Endothelial cell of umbilical vein (primary cell): ENCODE data around the gene TFAP2A. TPM values are rescaled to one million over a fixed set of nuclear protein-coding genes. Genes with fewer than 3 reads are reported as not detected.

Experiments used
- BruUV-seq: library from RNA; stranded (reverse); fragments of 400-500 nt; replicated peaks from 2 replicates; lab custom pipeline; 2021; lab: Mats Ljungman, UMichigan
- CTCF ChIA-PET: fragments of 300-600, 350-600 bp; sonication (Branson Sonifier 250); formaldehyde crosslinking; loops from one replicate; lab custom pipeline; 2021; ENCODE audit warnings: antibody characterized with exemption, inconsistent platforms; lab: Charles Lee
- POLR2A ChIA-PET: fragments of 300-600, 350-600 bp; sonication (Branson Sonifier 250); formaldehyde crosslinking; loops from one replicate; lab custom pipeline; 2021; ENCODE audit warnings: antibody characterized with exemption, inconsistent platforms; lab: Charles Lee
- DNase-seq: peaks from one replicate; pipeline ENCODE4 v3.0.0-alpha.2; 2011; ENCODE audit warnings: low read depth, low spot score
- FAIRE-seq: peaks from 2 replicates; lab custom pipeline; 2011; peaks lifted over from hg19 to GRCh38; lab: Jason Lieb, UNC
- H2AFZ ChIP-seq: 2 replicates; pipeline ENCODE4 v1.6.0; 2012; ENCODE audit warnings: low read depth, low read length, control low read depth, inconsistent platforms
- H3K27ac ChIP-seq: 2 replicates; pipeline ENCODE4 v1.5.1; 2011; ENCODE audit warnings: low read depth, mild to moderate bottlenecking, control low read depth, low read length, moderate library complexity; ENCODE audit not compliant: insufficient read depth
- H3K27me3 ChIP-seq, 2 experiments: 2 replicates each; pipeline versions ENCODE4 v1.6.0 to v1.6.1; 2011; ENCODE audit warnings: low read length in 2 of 2, mixed read lengths in 1 of 2; ENCODE audit not compliant: control insufficient read depth in 2 of 2, insufficient read depth in 2 of 2
- H3K36me3 ChIP-seq, 2 experiments: 2 replicates in 1 of 2; 3 replicates in 1 of 2; pipeline ENCODE4 v1.5.1; 2011; ENCODE audit warnings: low read length in 2 of 2, mild to moderate bottlenecking in 1 of 2, moderate library complexity in 1 of 2; ENCODE audit not compliant: control insufficient read depth in 2 of 2, insufficient read depth in 2 of 2; ENCODE audit errors: extremely low read depth in 1 of 2
- H3K4me1 ChIP-seq: 3 replicates; pipeline ENCODE4 v1.5.1; 2011; ENCODE audit warnings: mild to moderate bottlenecking, low read length; ENCODE audit not compliant: control insufficient read depth, insufficient read depth; ENCODE audit errors: extremely low read depth
- H3K4me2 ChIP-seq: 2 replicates; pipeline ENCODE4 v1.6.1; 2011; ENCODE audit warnings: low read length, control low read depth, mixed read lengths; ENCODE audit not compliant: insufficient read depth
- H3K4me3 ChIP-seq, 3 experiments: fragments of 200-600 bp in 1 of 3; sonication (generic), shearing (Covaris generic) in 1 of 3; replicated peaks in 1 of 3; 2 replicates each; pipeline ENCODE4 v1.5.1; 2011 to 2016; ENCODE audit warnings: control low read depth in 3 of 3, low read length in 3 of 3, mild to moderate bottlenecking in 2 of 3, inconsistent platforms in 1 of 3, low read depth in 1 of 3, moderate library complexity in 1 of 3; ENCODE audit not compliant: insufficient read depth in 1 of 3
- H3K79me2 ChIP-seq: 2 replicates; pipeline ENCODE4 v1.6.0; 2012; ENCODE audit warnings: low read length, inconsistent platforms; ENCODE audit not compliant: control insufficient read depth, insufficient read depth
- H3K9ac ChIP-seq: replicated peaks from 2 replicates; pipeline ENCODE3; 2011; ENCODE audit warnings: low read length, control low read depth; ENCODE audit not compliant: insufficient read depth; ENCODE audit errors: extremely low read depth
- H3K9me1 ChIP-seq: replicated peaks from 3 replicates; pipeline ENCODE4 v1.6.0; 2011; ENCODE audit warnings: mild to moderate bottlenecking, low read length; ENCODE audit not compliant: control insufficient read depth, insufficient read depth; ENCODE audit errors: extremely low read depth
- H3K9me3 ChIP-seq: replicated peaks from 2 replicates; pipeline ENCODE4 v1.5.1; 2012; ENCODE audit warnings: low read length, inconsistent platforms; ENCODE audit not compliant: control insufficient read depth, insufficient read depth
- H4K20me1 ChIP-seq: replicated peaks from 2 replicates; pipeline ENCODE3; 2011; ENCODE audit warnings: mild to moderate bottlenecking, low read length; ENCODE audit not compliant: control insufficient read depth, insufficient read depth; ENCODE audit errors: extremely low read depth
- EZH2 ChIP-seq: IDR thresholded peaks from 2 replicates; pipeline ENCODE4 v1.6.1; 2012; ENCODE audit warnings: borderline replicate concordance, low read depth, mild to moderate bottlenecking, moderate library complexity, low read length, inconsistent platforms; ENCODE audit not compliant: severe bottlenecking
- FOS ChIP-seq: IDR thresholded peaks from 2 replicates; pipeline ENCODE4 v1.6.1; 2011; ENCODE audit warnings: mild to moderate bottlenecking, low read length, moderate library complexity, borderline replicate concordance; ENCODE audit not compliant: insufficient read depth
- GATA2 ChIP-seq: IDR thresholded peaks from 2 replicates; pipeline ENCODE4 v1.7.0; 2011; ENCODE audit warnings: low read depth, mild to moderate bottlenecking, moderate library complexity, mixed read lengths, low read length; ENCODE audit not compliant: insufficient read length, insufficient read depth
- JUN ChIP-seq: IDR thresholded peaks from 2 replicates; pipeline ENCODE4 v1.6.1; 2011; ENCODE audit warnings: borderline replicate concordance, low read depth; ENCODE audit not compliant: insufficient read length, insufficient read depth
- MYC ChIP-seq: IDR thresholded peaks from one replicate; pipeline ENCODE4 v1.6.1; 2011; ENCODE audit warnings: mild to moderate bottlenecking, low read depth, low read length
- POLR2A ChIP-seq: IDR thresholded peaks from 2 replicates; pipeline ENCODE4 v1.6.1; 2012; ENCODE audit warnings: low read depth, mild to moderate bottlenecking, control low read depth, low read length
- POLR2AphosphoS5 ChIP-seq: IDR thresholded peaks from 2 replicates; pipeline ENCODE4 v1.6.1; 2012; ENCODE audit warnings: low read depth, mild to moderate bottlenecking, control low read depth, low read length, moderate library complexity; ENCODE audit not compliant: insufficient read depth
- dilution Hi-C: fragments of 300-500 bp; cut with MboI; formaldehyde crosslinking; loops from one replicate; pipeline ENCODE4 v1.15.0; 2019; ENCODE audit warnings: low sequenced_read_pairs; ENCODE audit not compliant: extremely low pct_ligation_motif_present
- intact Hi-C: fragments of 100-400 bp; cut with micrococcal nuclease; formaldehyde crosslinking; loops from one replicate; pipeline ENCODE4 v1.10.0; 2022
- polyA plus RNA-seq, 4 experiments: library from polyadenylated mRNA; depleted of rRNA in 3 of 4; stranded (reverse) in 3 of 4; unstranded in 1 of 4; fragments of >200 nt; gene quantifications; 2 replicates each; pipeline versions ENCODE4 v1.2.1 to v1.2.3, GENCODE V29; 2011 to 2012; ENCODE audit warnings: missing spikeins in 1 of 4
- total RNA-seq: library from RNA; stranded (reverse); gene quantifications from 2 replicates; pipeline ENCODE4 v1.2.3, GENCODE V29; 2021
- TF ChIP-seq, protein P1 (sequence below), 2 donors: IDR thresholded peaks; 1 replicate in 1 of 2; 2 replicates in 1 of 2; pipeline ENCODE4 v1.5.1; 2011; ENCODE audit warnings: low read length in 2 of 2, mild to moderate bottlenecking in 2 of 2, moderate library complexity in 2 of 2, control low read depth in 1 of 2, inconsistent platforms in 1 of 2, low read depth in 1 of 2; ENCODE audit not compliant: insufficient read depth in 1 of 2; ENCODE audit errors: extremely low read depth in 1 of 2
- TF ChIP-seq, protein P2 (sequence below): IDR thresholded peaks from 2 replicates; pipeline ENCODE4 v1.6.1; 2011; ENCODE audit not compliant: insufficient read depth, insufficient read length

TFAP2A gene
- total and polyA plus RNA-seq, 2 donors (not counting 3 experiments of a cell fraction or from before 2014, with no cell fraction given) = 0.06 TPM; not detected in 1

DNA sequence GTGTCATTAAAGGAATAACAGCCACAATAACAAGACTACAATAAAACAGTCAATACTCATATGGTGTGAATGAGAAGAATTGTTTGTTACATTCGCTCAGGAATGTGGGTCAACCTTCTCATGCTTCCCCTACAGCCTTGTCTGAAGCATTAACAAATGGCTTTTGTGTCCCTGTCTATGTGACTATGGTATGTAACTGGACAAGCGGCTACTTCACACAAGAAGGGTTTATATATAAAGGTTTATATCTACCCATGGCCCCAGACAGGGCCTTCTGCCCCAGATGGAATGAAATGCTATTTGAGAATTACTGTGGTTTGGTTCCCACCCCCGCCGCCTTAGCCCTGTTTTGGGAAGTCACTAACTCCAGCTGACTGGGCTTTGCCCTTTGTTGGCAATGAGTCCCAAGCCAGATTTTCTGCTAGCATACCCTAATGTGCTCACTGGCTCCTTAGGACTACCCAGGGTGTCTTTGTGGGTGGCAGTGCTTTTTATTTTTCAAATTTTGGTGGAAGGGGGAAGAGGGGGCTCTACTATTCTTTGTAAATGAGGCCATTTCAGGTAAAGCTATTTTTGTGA, 39.4 kb downstream of the TFAP2A start:
- Histone ChIP-seq H3K4me1 (no peaks in the 10 kb centered on the region), H3K9ac (no peak overlapping the region), H3K9me3 (no peaks in the 10 kb centered on the region), H3K4me3 (no peak overlapping the region), H4K20me1 (no peaks in the 10 kb centered on the region), H3K27ac (no peak overlapping the region), H3K36me3 (no peaks in the 10 kb centered on the region), H3K4me2 (no peak overlapping the region), H2AFZ (no peak overlapping the region), H3K9me1 (no peaks in the 10 kb centered on the region), H3K27me3 (peaks cover under 1 to 1% of the 10 kb centered on the region in 2 experiments), H3K79me2 (no peaks in the 10 kb centered on the region)
- TF ChIP-seq, protein P1, sequence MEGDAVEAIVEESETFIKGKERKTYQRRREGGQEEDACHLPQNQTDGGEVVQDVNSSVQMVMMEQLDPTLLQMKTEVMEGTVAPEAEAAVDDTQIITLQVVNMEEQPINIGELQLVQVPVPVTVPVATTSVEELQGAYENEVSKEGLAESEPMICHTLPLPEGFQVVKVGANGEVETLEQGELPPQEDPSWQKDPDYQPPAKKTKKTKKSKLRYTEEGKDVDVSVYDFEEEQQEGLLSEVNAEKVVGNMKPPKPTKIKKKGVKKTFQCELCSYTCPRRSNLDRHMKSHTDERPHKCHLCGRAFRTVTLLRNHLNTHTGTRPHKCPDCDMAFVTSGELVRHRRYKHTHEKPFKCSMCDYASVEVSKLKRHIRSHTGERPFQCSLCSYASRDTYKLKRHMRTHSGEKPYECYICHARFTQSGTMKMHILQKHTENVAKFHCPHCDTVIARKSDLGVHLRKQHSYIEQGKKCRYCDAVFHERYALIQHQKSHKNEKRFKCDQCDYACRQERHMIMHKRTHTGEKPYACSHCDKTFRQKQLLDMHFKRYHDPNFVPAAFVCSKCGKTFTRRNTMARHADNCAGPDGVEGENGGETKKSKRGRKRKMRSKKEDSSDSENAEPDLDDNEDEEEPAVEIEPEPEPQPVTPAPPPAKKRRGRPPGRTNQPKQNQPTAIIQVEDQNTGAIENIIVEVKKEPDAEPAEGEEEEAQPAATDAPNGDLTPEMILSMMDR (IDR thresholded peaks at IDR 0.05; ENCODE audit: extremely low read depth in 1 of 2, insufficient read depth in 1 of 2, low read depth in 1 of 2, low read length in 2 of 2) = no peak
- TF ChIP-seq EZH2 = no peak
- TF ChIP-seq MYC = no peak
- TF ChIP-seq FOS = no peak
- TF ChIP-seq GATA2 = no peak
- TF ChIP-seq, protein P2, sequence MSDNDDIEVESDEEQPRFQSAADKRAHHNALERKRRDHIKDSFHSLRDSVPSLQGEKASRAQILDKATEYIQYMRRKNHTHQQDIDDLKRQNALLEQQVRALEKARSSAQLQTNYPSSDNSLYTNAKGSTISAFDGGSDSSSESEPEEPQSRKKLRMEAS = no peak
- TF ChIP-seq POLR2AphosphoS5 = no peak
- no peak for TF ChIP-seq JUN
- TF ChIP-seq POLR2A = no peak
- DNase-seq = no peak
- no TSS peak for BruUV-seq
- FAIRE-seq = no peak
- intact Hi-C loops = no loop called here
- CTCF ChIA-PET = no interaction called here
- POLR2A ChIA-PET = no interaction called here
- dilution Hi-C loops = no loop called here
